ENCODE data around the gene SFXN5.

DNA sequence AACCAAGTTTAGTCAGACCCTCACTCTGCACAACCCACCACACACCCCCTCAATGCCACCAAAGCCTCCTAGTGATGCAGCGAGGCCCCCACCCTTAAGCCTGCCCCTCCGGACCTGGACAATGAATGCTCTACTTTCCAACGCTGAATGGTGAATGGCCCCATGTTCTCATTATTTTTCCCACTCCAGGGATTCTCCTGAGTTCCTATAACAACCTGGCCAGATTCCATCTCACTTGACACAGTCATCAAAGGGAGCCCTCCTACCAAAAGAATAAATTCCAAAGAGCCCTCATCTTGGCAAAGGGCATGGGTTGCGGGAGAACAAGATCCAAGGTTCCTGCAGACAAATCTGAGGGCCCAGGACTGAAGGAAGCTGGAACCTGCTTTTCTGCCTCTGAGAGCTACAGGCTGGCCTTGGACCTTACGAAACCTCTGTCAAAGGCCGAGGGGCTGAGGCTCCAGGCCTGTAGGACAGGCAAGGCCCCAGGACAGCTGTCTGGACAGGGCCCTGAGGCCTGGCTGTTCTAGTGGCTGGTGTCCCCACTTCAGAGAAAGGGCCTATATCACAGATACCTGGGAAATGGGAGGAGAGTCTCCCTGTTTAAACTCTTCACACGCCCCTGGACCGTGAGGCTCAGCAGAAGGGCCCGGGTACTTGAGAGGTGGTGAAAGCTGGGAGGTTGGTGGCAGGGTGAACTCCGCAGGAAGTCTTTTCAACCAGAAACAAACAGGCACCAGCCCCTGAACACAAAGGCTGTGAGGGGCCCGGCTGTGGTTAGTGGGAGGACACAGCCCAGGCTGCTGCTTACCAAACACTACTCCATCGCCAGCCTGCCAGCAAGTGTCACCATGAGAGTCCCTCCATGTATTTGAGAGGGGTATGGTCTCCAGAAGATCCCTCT, 27.3 kb downstream of the SFXN5 start:
- TF ChIP-seq, protein P1, sequence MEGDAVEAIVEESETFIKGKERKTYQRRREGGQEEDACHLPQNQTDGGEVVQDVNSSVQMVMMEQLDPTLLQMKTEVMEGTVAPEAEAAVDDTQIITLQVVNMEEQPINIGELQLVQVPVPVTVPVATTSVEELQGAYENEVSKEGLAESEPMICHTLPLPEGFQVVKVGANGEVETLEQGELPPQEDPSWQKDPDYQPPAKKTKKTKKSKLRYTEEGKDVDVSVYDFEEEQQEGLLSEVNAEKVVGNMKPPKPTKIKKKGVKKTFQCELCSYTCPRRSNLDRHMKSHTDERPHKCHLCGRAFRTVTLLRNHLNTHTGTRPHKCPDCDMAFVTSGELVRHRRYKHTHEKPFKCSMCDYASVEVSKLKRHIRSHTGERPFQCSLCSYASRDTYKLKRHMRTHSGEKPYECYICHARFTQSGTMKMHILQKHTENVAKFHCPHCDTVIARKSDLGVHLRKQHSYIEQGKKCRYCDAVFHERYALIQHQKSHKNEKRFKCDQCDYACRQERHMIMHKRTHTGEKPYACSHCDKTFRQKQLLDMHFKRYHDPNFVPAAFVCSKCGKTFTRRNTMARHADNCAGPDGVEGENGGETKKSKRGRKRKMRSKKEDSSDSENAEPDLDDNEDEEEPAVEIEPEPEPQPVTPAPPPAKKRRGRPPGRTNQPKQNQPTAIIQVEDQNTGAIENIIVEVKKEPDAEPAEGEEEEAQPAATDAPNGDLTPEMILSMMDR (IDR thresholded peaks at IDR 0.05): no peak
- no peak for TF ChIP-seq POLR2A (IDR thresholded peaks at IDR 0.05)

All from Peyer's patch (tissue), 4 donors.